GM19238 (cell line): ENCODE data around the gene LSM5.
"Not testable (repeated sequence)": the region's sequence is repeated elsewhere in the genome, so short reads cannot be mapped to it uniquely, and the experiment has no call there.

Experiments used
- DNase-seq: peaks from one replicate; pipeline ENCODE4 v3.0.0; 2011; ENCODE audit warnings: low spot score; ENCODE audit not compliant: insufficient read length

Gene LSM5

GRCh38 chr7:32506266-32507054, 16.3 kb upstream of the LSM5 start:
- DNase-seq = no peak

GRCh38 chr7:32502728-32503127, 12.5 kb upstream of the LSM5 start:
- DNase-seq = no peak

- no peak for DNase-seq
These were observed 11.3 kb upstream of the LSM5 start for GRCh38 chr7:32501522-32501921.

- DNase-seq = no peak
These were observed 10.8 kb upstream of the LSM5 start for GRCh38 chr7:32500922-32501341.

- not testable (repeated sequence) for DNase-seq
These were observed 10.0 kb upstream of the LSM5 start for GRCh38 chr7:32500216-32500615.

GRCh38 chr7:32499755-32500154, 9.6 kb upstream of the LSM5 start:
- DNase-seq = not testable (repeated sequence)

DNA sequence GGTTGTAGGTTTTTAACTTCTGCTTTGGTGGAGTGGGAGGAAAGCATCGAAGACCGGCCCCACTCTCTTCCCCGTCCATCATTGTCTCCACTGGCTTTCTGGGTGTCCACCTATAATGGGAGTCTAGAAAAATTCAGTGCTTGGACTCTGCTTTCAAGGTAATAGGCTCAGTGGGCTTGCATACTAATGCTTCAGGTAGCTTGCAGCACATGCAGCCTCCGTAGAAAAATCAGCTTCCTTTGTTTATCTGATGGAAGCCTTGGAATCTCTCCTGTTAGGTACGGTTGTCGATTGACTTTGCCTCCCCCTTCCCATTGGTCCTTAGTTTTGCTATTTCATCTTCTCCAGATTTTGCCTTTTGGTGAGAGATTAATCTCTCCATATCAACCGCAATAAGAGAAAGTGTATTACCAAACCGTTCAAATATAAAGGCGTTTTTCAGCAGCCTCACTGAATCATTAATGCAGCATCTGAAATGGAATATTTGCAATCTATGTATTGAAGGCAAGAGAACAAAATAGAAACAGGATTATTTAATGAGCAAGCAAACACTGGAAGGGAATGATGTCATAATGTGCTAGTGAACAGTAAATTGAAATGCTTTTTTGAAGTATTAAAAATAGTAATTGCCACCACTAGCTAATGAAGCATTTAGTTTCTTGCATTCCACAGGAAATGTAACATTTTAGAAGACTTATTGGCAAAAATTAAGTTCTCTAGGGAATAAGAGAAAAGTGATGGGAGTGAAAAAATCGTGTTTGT, 6.1 kb upstream of the LSM5 start:
- DNase-seq = no peak

DNA sequence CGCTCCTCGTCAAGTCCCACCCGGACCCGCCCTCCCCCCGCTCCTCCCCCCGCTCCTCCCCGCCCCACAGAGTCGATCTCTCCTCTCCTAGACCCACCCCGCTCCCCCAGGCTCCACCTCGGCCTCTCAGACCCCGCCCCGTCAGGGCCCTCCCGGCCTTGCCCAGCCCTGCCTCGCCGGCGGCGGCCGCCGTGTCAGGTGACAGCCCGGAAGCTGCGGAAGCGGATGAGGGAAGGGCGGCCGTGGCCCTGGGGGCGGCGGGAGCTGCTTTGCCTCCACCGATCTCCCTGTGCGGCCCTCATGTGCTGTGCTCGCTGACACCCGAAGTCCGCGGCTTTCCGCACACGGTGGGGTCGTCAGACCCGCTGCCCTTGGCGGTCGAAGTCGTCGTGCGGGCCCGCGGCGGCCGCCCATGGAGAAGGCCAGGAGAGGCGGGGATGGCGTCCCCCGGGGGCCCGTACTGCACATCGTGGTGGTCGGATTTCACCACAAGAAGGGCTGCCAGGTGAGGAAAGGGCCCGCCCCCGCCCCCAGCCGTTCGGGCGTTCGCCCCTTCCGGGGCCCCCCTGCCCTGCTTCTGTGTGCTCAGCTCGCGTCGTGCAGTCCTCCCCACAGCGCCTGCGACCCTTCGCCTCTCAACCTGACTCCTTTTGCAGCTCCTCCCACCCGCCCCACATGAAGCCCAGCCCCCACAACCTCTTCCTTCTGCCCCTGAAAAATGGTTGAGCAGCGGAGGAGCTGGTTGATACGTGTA, 5.3 kb upstream of the LSM5 start, which contains the start of gene AVL9:
AVL9 (plus strand) TSS at position 192 of the 754 bp plus-strand sequence; CDS start at position 413, 221 bp downstream.
- peak; percentile 80 for DNase-seq

GRCh38 chr7:32494946-32495297, 4.7 kb upstream of the LSM5 start:
- DNase-seq = no peak

- no peak for DNase-seq
These were observed 423 bp downstream of the LSM5 start for GRCh38 chr7:32489788-32490126.

DNA sequence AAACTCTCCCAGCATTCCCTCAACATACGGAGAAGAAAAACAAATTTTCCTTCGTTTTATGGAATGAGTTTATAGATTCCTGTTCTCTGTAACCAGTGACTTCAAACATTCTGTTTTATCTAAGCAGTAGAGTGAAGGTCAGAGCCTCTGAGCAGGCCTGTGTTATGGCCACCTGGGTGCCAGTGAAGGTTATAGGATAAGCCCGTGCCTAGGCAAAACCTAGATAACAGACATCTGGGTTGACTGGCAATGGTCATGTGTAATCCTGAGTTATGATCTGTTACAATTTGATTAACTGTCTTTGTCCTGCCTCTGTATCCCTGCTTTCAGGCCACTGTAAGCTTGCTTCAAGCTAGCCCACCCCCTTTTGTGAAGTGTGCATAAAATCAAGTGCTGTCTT, 8.3 kb downstream of the LSM5 start:
- DNase-seq = no peak

GRCh38 chr7:32481176-32481575, 9.0 kb downstream of the LSM5 start:
- no peak for DNase-seq

- no peak for DNase-seq
These were observed 10.5 kb downstream of the LSM5 start for GRCh38 chr7:32479574-32480200.

- DNase-seq = no peak
These were observed 12.6 kb downstream of the LSM5 start for GRCh38 chr7:32477649-32477980.

DNA sequence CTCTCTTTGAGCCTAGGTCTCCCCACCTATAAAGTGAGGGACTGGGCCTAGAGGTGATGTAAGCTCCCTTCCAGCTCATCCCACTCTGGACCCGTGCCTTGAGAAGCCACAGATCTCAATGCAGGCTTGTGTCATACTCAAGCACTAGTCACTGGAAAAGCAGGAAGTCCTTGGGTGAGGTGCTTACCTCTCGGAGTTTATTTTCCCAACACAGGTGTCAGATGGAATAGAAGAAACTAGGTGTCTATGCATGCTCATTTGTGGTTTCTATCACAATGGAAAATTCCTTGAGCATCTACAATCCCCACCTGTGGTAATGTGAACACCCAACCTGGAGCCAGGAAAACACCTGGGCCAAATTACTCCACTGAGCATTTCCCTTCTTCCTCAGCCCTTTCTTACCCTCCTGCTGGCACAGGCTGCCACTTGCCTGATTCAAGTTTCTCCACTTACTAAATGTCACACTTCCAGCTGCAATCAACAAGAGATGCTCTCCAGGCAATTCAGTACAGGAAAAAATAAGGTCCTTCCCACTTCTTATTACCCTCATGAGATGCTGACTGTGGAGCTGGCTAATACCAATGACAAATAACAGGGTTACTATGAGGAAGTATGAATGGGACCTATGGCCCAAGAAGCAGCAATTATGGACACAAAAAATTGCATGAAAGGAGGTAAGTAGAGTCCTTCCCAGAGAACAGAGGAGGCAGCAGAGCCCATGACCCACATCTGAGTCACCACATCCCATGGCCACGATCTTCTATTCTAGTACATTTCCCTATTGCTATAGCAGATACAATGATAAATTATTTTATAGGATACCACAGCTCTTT, 13.1 kb downstream of the LSM5 start:
- DNase-seq = no peak

DNA sequence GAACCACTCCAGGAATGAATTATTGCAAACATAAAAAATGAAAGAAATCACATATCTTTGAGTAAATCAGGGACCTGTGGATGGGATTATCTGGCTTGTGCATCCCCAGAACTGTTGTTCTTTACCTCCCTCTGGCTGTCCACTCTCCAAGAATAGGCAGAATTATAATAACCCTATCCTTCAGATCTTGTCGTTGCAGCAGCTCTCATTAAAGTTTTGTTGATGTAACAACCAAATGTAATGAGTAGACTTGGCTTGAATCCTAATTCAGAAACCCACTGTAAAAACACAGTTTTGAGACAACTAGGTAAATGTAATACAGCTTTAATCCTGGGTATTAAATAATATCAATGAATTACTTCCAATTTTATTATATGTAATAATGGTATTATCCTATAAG, 16.2 kb downstream of the LSM5 start:
- DNase-seq = no peak

DNA sequence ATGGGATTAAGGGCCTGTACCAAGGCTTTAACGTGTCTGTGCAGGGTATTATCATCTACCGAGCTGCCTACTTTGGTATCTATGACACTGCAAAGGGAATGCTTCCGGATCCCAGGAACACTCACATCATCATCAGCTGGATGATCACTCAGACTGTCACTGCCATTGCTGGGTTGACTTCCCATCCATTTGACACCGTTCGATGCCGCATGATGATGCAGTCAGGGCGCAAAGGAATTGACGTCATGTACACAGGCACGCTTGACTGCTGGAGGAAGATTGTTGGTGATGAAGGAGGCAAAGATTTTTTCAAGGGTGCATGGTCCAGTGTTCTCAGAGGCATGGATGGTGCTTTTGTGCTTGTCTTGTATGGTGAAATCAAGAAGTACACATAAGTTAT, 18.2 kb downstream of the LSM5 start:
- DNase-seq = no peak

DNA sequence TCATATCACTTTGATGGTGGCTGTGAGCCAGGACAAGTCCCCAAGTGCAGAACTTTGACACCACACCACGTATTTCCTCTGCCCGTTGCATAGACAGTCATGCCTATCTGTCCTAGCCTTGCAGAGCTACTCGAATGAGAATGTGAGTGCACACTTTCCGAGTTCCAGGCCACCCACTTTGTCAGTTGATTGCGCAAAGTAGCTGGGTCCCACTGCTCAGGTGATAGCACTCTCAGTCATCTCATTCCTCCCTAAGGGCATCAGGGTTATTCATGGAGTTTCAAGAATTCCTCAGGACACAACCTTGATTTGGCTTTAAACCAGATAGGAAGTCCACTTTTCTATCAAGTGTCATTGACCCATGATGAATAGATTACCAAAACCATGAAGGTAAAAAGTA, 19.3 kb downstream of the LSM5 start:
- no peak for DNase-seq

DNA sequence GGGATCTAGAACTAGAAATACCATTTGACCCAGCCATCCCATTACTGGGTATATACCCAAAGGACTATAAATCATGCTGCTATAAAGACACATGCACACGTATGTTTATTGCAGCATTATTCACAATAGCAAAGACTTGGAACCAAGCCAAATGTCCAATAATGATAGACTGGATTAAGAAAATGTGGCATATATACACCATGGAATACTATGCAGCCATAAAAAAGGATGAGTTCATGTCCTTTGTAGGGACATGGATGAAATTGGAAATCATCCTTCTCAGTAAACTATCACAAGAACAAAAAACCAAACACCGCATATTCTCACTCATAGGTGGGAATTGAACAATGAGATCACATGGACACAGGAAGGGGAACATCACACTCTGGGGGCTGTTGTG, 20.2 kb downstream of the LSM5 start:
- not testable (repeated sequence) for DNase-seq

DNA sequence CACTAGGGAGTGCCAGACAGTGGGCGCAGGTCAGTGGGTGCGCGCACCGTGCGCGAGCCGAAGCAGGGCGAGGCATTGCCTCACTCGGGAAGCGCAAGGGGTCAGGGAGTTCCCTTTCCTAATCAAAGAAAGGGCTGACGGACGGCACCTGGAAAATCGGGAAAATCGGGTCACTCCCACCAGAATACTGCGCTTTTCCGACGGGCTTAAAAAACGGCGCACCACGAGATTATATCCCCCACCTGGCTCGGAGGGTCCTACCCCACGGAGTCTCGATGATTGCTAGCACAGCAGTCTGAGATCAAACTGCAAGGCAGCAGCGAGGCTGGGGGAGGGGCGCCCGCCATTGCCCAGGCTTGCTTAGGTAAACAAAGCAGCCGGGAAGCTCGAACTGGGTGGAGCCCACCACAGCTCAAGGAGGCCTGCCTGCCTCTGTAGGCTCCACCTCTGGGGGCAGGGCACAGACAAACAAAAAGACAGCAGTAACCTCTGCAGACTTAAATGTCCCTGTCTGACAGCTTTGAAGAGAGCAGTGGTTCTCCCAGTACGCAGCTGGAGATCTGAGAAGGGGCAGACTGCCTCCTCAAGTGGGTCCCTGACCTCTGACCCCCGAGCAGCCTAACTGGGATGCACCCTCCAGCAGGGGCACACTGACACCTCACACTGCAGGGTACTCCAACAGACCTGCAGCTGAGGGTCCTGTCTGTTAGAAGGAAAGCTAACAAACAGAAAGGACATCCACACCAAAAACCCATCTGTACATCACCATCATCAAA, 25.4 kb downstream of the LSM5 start:
- DNase-seq = not testable (repeated sequence)
